Lung (tissue), 12 donors: Measurements from ENCODE around the gene TSEN34. TPM values are rescaled to one million over a fixed set of nuclear protein-coding genes. Genes with fewer than 3 reads are reported as not detected.

ENCODE experiments used
- ATAC-seq: fragments of 200-7000 bp; cut with Tn5 transposase; one replicate; pipeline ENCODE4 v1.9.1; 2020; ENCODE audit warnings: moderate number of reproducible peaks; ENCODE audit not compliant: insufficient read depth, low FRiP score
- DNase-seq, 3 donors: peaks; one replicate each; pipeline ENCODE4 v3.0.0-alpha.2; 2013 to 2017
- H3K27ac ChIP-seq, 2 donors: one replicate each; pipeline ENCODE4 v1.5.1; 2013; ENCODE audit warnings: mild to moderate bottlenecking in 2 of 2, moderate library complexity in 2 of 2, control low read depth in 1 of 2, inconsistent platforms in 1 of 2, low read depth in 1 of 2, low read length in 1 of 2
- H3K27me3 ChIP-seq, 3 donors: one replicate each; pipeline ENCODE4 v1.5.1; 2013; ENCODE audit warnings: low read length in 2 of 3; ENCODE audit not compliant: control insufficient read depth in 3 of 3, insufficient read depth in 3 of 3
- H3K36me3 ChIP-seq, 4 donors: one replicate each; pipeline ENCODE4 v1.5.1; 2013; ENCODE audit warnings: low read length in 4 of 4, mild to moderate bottlenecking in 1 of 4, moderate library complexity in 1 of 4; ENCODE audit not compliant: control insufficient read depth in 4 of 4, insufficient read depth in 4 of 4
- H3K4me1 ChIP-seq, 5 donors: one replicate each; pipeline ENCODE4 v1.5.1; 2013; ENCODE audit warnings: low read length in 5 of 5, mild to moderate bottlenecking in 2 of 5, moderate library complexity in 1 of 5; ENCODE audit not compliant: control insufficient read depth in 5 of 5, insufficient read depth in 5 of 5
- H3K4me3 ChIP-seq: one replicate; pipeline ENCODE4 v1.5.1; 2013; ENCODE audit warnings: mild to moderate bottlenecking, control low read depth, moderate library complexity
- H3K9ac ChIP-seq, 2 donors: one replicate each; pipeline ENCODE4 v1.5.1; 2013; ENCODE audit warnings: low read length in 2 of 2, control low read depth in 1 of 2; ENCODE audit not compliant: insufficient read depth in 1 of 2
- H3K9me3 ChIP-seq, 4 donors: one replicate each; pipeline ENCODE4 v1.5.1; 2013; ENCODE audit warnings: low read length in 3 of 4, mild to moderate bottlenecking in 1 of 4, moderate library complexity in 1 of 4; ENCODE audit not compliant: control insufficient read depth in 4 of 4, insufficient read depth in 3 of 4
- CTCF ChIP-seq: IDR thresholded peaks from 2 replicates; pipeline ENCODE4 v1.5.1; 2012; ENCODE audit warnings: mild to moderate bottlenecking; ENCODE audit errors: control extremely low read depth, extremely low read depth
- WGBS, 2 donors: extraction: QIAGEN DNeasy Blood & Tissue Kit; methylation state at CpG; one replicate each; pipeline ENCODE4 v1.1.7; 2013; 5-methylcytosine and 5-hydroxymethylcytosine counted together
- polyA plus RNA-seq, 2 donors: library from polyadenylated mRNA; stranded (reverse); fragments of 200-250 nt; gene quantifications; one replicate each; pipeline ENCODE4 v1.2.1, GENCODE V29; 2013
- total RNA-seq, 2 donors: library from RNA; depleted of rRNA in 1 of 2; stranded (reverse); fragments of >200 nt in 1 of 2; gene quantifications; one replicate each; pipeline ENCODE4 v1.2.1, GENCODE V29; 2014 to 2021
- donor health status: control.
- donor health status: control.
- donor health status: Bipolar disorder and iron deficiency.
- donor health status: healthy.
- donor health status: DM: yes; HTN: yes; CAD: no.

Gene TSEN34
- total and polyA plus RNA-seq, 4 donors: 38.0 to 102 (median 55.2) TPM

GRCh38 chr19:54173951-54174834 is 16.9 kb upstream of the TSEN34 start:
- H3K9ac ChIP-seq: no peak overlapping the region
- ATAC-seq: no peak
- H3K27me3 ChIP-seq: no peaks in the 10 kb centered on the region
- peak overlapping the region in 1 of 2 donors; percentile 1 for H3K27ac ChIP-seq
- DNase-seq: no peak
- no peak for TF ChIP-seq CTCF
- no peaks in the 10 kb centered on the region for H3K9me3 ChIP-seq
- peaks cover 0 to 10% (median 1%) of the 10 kb centered on the region in 4 donors for H3K36me3 ChIP-seq
- no peak overlapping the region for H3K4me3 ChIP-seq
- no peaks in the 10 kb centered on the region for H3K4me1 ChIP-seq
- 79 to 83% methylated on average over 25 of the region's 25 CpGs for WGBS, 2 donors

GRCh38 chr19:54178581-54179261 is 12.4 kb upstream of the TSEN34 start:
- Histone ChIP-seq H3K9me3 (no peaks in the 10 kb centered on the region), H3K36me3 (peaks cover 0 to 20% (median 10%) of the 10 kb centered on the region in 4 donors), H3K27ac (no peak overlapping the region), H3K9ac (no peak overlapping the region), H3K4me3 (no peak overlapping the region), H3K27me3 (no peaks in the 10 kb centered on the region), H3K4me1 (peaks cover 0 to 2% (median 0%) of the 10 kb centered on the region in 5 donors)
- 83 to 90% methylated on average over 22 to 23 of the region's 23 CpGs for WGBS, 2 donors
- DNase-seq: no peak
- ATAC-seq: no peak
- no peak for TF ChIP-seq CTCF

GRCh38 chr19:54179262-54179852 is 11.8 kb upstream of the TSEN34 start:
- TF ChIP-seq CTCF: no peak
- DNase-seq: no peak
- Histone ChIP-seq H3K36me3 (peaks cover 0 to 25% (median 10%) of the 10 kb centered on the region in 4 donors), H3K4me3 (no peak overlapping the region), H3K4me1 (peaks cover 0 to 2% (median 0%) of the 10 kb centered on the region in 5 donors), H3K27me3 (no peaks in the 10 kb centered on the region), H3K27ac (no peak overlapping the region), H3K9me3 (no peaks in the 10 kb centered on the region), H3K9ac (no peak overlapping the region)
- 87 to 88% methylated on average over 10 of the region's 10 CpGs for WGBS, 2 donors
- no peak for ATAC-seq
